Pancreas (tissue), 10 donors: ENCODE results near the gene RNFT2. TPM values are rescaled to one million over a fixed set of nuclear protein-coding genes. Genes with fewer than 3 reads are reported as not detected.

Source experiments
- ATAC-seq, 4 donors: fragments of 200-7000 bp; cut with Tn5 transposase; one replicate each; pipeline versions ENCODE4 v1.8.0 to v1.9.1; 2020; ENCODE audit warnings: mild to moderate bottlenecking in 4 of 4, moderate library complexity in 4 of 4
- DNase-seq, 6 donors: peaks; one replicate each; pipeline ENCODE4 v3.0.0-alpha.2; 2020
- FAIRE-seq: peaks from 2 replicates; lab custom pipeline; 2012; peaks lifted over from hg19 to GRCh38; lab: Jason Lieb, UNC
- H3K27ac ChIP-seq, 4 donors: fragments of 200-600 bp; sonication (generic); 1 replicate in 3 of 4; 2 replicates in 1 of 4; pipeline versions ENCODE4 v1.5.0 to v1.8.0; 2020
- H3K27me3 ChIP-seq, 4 donors: fragments of 200-600 bp; one replicate each; pipeline ENCODE4 v1.8.0; 2021
- H3K36me3 ChIP-seq, 3 donors: fragments of 200-600 bp; sonication (generic) in 1 of 3; one replicate each; pipeline versions ENCODE4 v1.5.0 to v1.8.0; 2020 to 2021
- H3K4me1 ChIP-seq, 3 donors: fragments of 200-600 bp; one replicate each; pipeline ENCODE4 v1.8.0; 2021
- H3K4me3 ChIP-seq, 4 donors: fragments of 200-600 bp; sonication (generic) in 2 of 4; one replicate each; pipeline versions ENCODE4 v1.5.0 to v1.8.0; 2020 to 2021
- H3K9me3 ChIP-seq, 4 donors: fragments of 200-600 bp; one replicate each; pipeline ENCODE4 v1.8.0; 2021
- CTCF ChIP-seq, 4 donors: fragments of 200-600 bp; sonication (generic) in 3 of 4; IDR thresholded peaks; one replicate each; pipeline versions ENCODE4 v1.5.0 to v1.8.0; 2021; ENCODE audit warnings: antibody characterized with exemption in 4 of 4
- WGBS, 2 donors: extraction: QIAGEN DNeasy Blood & Tissue Kit; methylation state at CpG; one replicate each; pipeline ENCODE4 v1.1.7; 2013; 5-methylcytosine and 5-hydroxymethylcytosine counted together
- intact Hi-C, 3 donors: fragments of 100-400 bp; cut with DNase I; formaldehyde crosslinking; loops; one replicate each; pipeline versions ENCODE4 v1.11.1 to v1.14.2; 2022
- polyA plus RNA-seq, 2 donors: library from polyadenylated mRNA; stranded (reverse); fragments of 200-250 nt; gene quantifications; one replicate each; pipeline ENCODE4 v1.2.3, GENCODE V29; 2013
- total RNA-seq, 6 donors: library from RNA; stranded (reverse); fragmentation: NEBNext Ultra II Directional in 4 of 6; extraction: Animal tissue kit (Norgen Biotek cat#: 25700) in 4 of 6; gene quantifications; one replicate each; pipeline versions ENCODE4 v1.2.1 to v1.2.4, GENCODE V29; 2021 to 2023
- donor health status: healthy with polysubstance abuse.
- donor health status: DM: no; HTN: no; CAD: no; lungs with moderate emphysema.
- donor health status: DM: no; HTN: no; CAD: no.
- donor health status: control.
- donor health status: control.
- donor health status: Bipolar disorder and iron deficiency.
- donor health status: DM: yes; HTN: yes; CAD: no.
- donor health status: DM: no; HTN: no; CAD: no.
- donor health status: DM: no; HTN: no; CAD: no.
- donor health status: DM: yes; HTN: yes; CAD: no.

RNFT2 gene
- total and polyA plus RNA-seq, 8 donors: 0.51 to 2.6 (median 1.5) TPM

- no peak for ATAC-seq
- intact Hi-C loops: no loop called here
- no peaks in the 10 kb centered on the region for H3K27me3 ChIP-seq
These were observed 101.2 kb downstream of the RNFT2 start for GRCh38 chr12:116839287-116839830.

GRCh38 chr12:116843085-116843484 lies 105.0 kb downstream of the RNFT2 start:
- H3K4me3 ChIP-seq: no peak overlapping the region
- ATAC-seq (no peak), DNase-seq (no peak), FAIRE-seq (no peak)
- no peaks in the 10 kb centered on the region for H3K9me3 ChIP-seq
- TF ChIP-seq CTCF (IDR thresholded peaks at IDR 0.05): no peak
- no peaks in the 10 kb centered on the region for H3K36me3 ChIP-seq
- no peak overlapping the region for H3K27ac ChIP-seq
- no peaks in the 10 kb centered on the region for H3K4me1 ChIP-seq
- intact Hi-C loops: no loop called here
- WGBS, 2 donors: 76 to 91% methylated on average over 6 of the region's 6 CpGs
- no peaks in the 10 kb centered on the region for H3K27me3 ChIP-seq

More at GRCh38 chr12:116839287-116839830, 101.2 kb downstream of the RNFT2 start:
- 79 to 94% methylated on average over 3 of the region's 3 CpGs for WGBS, 2 donors
- no peaks in the 10 kb centered on the region for H3K9me3 ChIP-seq
- DNase-seq (no peak), FAIRE-seq (no peak)
- H3K36me3 ChIP-seq: no peaks in the 10 kb centered on the region
- no peak overlapping the region for H3K4me3 ChIP-seq
- H3K4me1 ChIP-seq: no peaks in the 10 kb centered on the region
- no peak for TF ChIP-seq CTCF (IDR thresholded peaks at IDR 0.05)
- H3K27ac ChIP-seq: no peak overlapping the region

DNA sequence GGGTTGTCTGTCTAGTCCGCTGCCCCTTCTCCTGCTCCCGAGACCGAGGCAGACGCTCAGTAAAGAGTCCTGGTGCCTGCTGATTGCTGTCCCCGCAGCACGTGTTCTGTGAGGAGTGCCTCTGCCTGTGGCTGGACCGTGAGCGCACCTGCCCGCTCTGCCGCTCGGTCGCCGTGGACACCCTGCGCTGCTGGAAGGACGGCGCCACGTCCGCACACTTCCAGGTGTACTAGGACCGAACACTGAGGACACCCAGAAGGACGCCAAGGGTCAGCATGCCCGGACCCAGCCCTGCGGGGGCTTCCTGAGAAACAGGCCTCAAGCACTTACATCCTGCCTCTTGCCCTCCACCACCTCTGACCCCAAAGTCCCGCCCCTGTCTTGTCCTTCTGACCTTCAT lies 111.1 kb downstream of the RNFT2 start:
- H3K4me1 ChIP-seq: no peaks in the 10 kb centered on the region
- no peak for TF ChIP-seq CTCF (IDR thresholded peaks at IDR 0.05)
- no peaks in the 10 kb centered on the region for H3K27me3 ChIP-seq
- FAIRE-seq (no peak), ATAC-seq (no peak), DNase-seq (no peak)
- intact Hi-C loops: no loop called here
- no peaks in the 10 kb centered on the region for H3K36me3 ChIP-seq
- no peak overlapping the region for H3K27ac ChIP-seq
- 87 to 94% methylated on average over 23 of the region's 23 CpGs for WGBS, 2 donors
- H3K9me3 ChIP-seq: no peaks in the 10 kb centered on the region
- no peak overlapping the region for H3K4me3 ChIP-seq

DNA sequence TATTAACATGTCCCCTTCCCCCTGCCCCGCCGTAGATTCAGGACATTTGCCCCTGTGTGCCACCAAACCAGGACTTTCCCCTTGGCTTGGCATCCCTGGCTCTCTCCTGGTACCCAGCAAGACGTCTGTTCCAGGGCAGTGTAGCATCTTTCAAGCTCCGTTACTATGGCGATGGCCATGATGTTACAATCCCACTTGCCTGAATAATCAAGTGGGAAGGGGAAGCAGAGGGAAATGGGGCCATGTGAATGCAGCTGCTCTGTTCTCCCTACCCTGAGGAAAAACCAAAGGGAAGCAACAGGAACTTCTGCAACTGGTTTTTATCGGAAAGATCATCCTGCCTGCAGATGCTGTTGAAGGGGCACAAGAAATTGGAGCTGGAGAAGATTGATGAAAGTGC lies 114.2 kb downstream of the RNFT2 start:
- no peak overlapping the region for H3K27ac ChIP-seq
- FAIRE-seq (no peak), ATAC-seq (no peak), DNase-seq (no peak)
- peaks cover 0 to 2% (median 0%) of the 10 kb centered on the region in 4 donors for H3K27me3 ChIP-seq
- no peaks in the 10 kb centered on the region for H3K36me3 ChIP-seq
- no peak for TF ChIP-seq CTCF (IDR thresholded peaks at IDR 0.05)
- no peak overlapping the region for H3K4me3 ChIP-seq
- no peaks in the 10 kb centered on the region for H3K4me1 ChIP-seq
- intact Hi-C loops: no loop called here
- 58 to 70% methylated on average over 6 of the region's 6 CpGs for WGBS, 2 donors
- no peaks in the 10 kb centered on the region for H3K9me3 ChIP-seq

- H3K4me1 ChIP-seq: no peaks in the 10 kb centered on the region
- DNase-seq (no peak), ATAC-seq (no peak), FAIRE-seq (no peak)
- H3K36me3 ChIP-seq: no peaks in the 10 kb centered on the region
- H3K9me3 ChIP-seq: no peaks in the 10 kb centered on the region
- WGBS, 2 donors: 68 to 77% methylated on average over 5 of the region's 5 CpGs
- H3K27ac ChIP-seq: no peak overlapping the region
- intact Hi-C loops: no loop called here
- peaks cover 0 to 2% (median 0%) of the 10 kb centered on the region in 4 donors for H3K27me3 ChIP-seq
- H3K4me3 ChIP-seq: no peak overlapping the region
- TF ChIP-seq CTCF (IDR thresholded peaks at IDR 0.05): no peak
These were observed 115.4 kb downstream of the RNFT2 start for GRCh38 chr12:116853507-116853906.
